GM10266 (cell line): ENCODE results near the gene HPN.

Source experiments
- DNase-seq: peaks from one replicate; pipeline ENCODE4 v3.0.0; 2012; ENCODE audit errors: extremely low spot score
- TF ChIP-seq, protein P1 (sequence below): IDR thresholded peaks from 2 replicates; pipeline ENCODE4 v1.5.1; 2012; ENCODE audit warnings: mild to moderate bottlenecking, low read depth; ENCODE audit not compliant: control insufficient read depth, insufficient read depth; ENCODE audit errors: missing control alignments

Gene HPN

DNA sequence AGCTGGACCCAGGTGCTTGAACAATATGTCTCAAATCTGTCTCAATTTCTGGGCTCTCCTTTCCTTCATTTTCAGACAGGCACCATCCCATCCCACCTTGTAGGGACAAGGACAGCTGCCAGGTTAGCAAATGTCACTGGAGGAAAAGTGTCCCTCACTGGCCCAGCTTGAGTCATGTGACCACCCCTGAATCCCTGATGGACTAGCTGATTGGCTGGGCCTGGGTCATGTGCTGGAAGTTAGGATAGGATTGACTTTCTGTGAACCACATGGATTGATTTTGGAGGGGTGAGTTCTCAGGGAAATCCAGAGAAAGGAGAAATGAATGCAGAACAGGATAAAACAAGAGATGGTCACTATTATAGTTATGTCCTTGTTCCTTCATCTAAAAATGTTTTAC, 45.9 kb downstream of the HPN start:
- DNase-seq = no peak
- TF ChIP-seq, protein P1, sequence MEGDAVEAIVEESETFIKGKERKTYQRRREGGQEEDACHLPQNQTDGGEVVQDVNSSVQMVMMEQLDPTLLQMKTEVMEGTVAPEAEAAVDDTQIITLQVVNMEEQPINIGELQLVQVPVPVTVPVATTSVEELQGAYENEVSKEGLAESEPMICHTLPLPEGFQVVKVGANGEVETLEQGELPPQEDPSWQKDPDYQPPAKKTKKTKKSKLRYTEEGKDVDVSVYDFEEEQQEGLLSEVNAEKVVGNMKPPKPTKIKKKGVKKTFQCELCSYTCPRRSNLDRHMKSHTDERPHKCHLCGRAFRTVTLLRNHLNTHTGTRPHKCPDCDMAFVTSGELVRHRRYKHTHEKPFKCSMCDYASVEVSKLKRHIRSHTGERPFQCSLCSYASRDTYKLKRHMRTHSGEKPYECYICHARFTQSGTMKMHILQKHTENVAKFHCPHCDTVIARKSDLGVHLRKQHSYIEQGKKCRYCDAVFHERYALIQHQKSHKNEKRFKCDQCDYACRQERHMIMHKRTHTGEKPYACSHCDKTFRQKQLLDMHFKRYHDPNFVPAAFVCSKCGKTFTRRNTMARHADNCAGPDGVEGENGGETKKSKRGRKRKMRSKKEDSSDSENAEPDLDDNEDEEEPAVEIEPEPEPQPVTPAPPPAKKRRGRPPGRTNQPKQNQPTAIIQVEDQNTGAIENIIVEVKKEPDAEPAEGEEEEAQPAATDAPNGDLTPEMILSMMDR = no peak

DNA sequence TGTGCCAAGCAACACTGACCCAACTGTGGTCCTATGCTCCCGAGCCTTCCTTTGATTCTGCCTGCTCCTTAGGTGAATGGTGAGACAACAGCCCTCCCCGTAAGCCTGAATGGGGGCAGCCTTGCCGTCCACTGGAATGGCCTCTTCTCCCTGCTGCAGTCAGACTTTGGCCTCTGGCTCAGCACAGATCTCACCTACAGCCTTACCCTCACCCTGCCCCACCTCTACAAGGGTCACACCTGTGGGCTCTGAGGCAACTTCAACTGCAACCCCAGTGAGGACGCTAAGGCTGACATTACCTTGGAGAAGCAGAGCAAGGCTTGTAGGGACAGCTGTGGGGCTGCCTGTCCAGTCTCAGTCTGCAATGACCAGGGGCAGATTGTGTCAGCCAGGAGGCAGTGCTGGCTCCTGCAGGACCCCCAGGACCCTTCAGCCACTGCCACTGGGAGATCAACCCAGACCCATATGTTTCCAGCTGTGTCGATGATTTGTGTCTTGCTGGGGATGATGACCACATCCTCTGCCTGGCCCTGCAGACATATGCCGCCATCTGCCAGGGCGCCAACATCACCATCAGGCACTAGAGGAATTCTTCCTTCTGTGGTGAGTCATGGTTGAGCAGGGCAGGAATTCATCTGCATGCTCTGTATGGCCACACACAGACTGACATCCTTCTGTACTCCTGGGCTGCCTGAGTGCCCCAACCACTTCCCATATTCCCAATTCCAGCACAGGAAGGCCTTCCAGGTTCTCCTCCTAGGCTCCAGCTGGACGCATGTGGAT, 46.8 kb downstream of the HPN start:
- TF ChIP-seq, protein P1 = no peak
- DNase-seq = no peak

DNA sequence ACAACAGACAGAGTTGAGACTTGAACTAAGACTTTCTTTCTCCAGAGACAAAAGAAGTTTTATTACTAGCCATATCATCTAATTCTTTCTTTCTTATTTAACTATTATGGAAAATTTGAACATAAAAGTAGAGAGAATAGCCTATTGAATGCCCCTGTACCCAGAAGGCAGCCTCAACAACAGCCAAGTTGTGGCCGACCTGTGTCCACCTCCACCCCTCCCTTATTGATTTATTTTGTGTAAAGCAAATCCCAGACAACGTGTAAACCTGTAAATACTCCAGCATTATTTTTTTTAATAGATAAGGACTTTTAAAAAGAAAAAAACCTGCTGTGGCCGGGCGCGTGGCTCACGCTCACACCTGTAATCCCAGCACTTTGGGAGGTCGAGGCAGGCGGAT, 48.0 kb downstream of the HPN start:
- DNase-seq = no peak
- TF ChIP-seq, protein P1 = no peak

DNA sequence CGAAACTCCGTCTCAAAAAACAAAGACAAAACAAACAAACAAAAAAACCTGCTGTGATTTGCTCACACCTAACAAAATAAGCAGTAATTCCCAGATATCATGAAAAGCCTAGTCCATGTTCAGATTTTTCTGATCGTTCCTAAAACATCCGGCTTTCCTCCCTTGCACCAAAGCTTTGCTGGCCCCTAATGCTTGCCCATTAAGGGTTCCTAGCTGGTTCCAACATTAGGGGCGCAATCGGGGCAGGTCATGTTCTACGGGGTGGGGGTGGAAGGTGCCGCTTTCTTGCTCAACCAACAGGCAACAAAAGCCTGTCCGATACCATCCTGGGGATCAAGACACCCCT, 48.6 kb downstream of the HPN start:
- DNase-seq = no peak
- TF ChIP-seq, protein P1 = peak; percentile 2

DNA sequence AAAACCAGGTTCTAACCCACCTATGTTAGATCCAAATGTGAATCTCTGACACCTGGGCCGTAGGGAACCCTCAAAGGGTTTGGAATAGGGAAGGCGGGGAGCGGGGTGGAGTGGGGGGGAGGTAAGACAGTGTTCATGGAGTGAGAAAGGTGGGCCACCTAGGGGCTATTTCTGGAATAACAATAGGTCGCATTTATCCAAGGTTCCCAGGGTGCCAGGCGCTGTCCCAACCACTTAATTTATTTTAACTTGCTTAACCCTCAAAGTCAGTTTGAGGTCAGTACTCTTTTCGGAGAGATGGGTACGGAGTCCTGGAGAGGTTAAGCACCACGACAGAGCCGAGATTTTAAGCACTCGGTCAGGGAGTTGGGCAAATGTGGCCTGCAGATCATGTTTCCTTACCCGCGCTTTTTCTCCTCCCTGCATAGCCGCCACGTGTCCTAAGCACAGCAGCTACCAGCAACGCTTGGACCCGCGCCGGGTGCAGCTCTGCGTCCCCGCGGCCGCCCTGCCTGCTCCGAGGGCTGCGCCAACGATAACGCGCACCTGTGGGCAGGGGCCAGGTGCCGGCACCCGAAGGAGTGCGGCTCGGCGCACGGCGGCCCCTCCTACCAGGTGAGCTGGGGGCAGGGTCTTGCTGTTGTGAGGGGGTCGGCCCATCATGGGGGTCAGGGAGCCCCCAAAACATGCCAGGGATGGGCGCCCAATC, 49.1 kb downstream of the HPN start:
- TF ChIP-seq, protein P1 = peak; percentile 55

DNA sequence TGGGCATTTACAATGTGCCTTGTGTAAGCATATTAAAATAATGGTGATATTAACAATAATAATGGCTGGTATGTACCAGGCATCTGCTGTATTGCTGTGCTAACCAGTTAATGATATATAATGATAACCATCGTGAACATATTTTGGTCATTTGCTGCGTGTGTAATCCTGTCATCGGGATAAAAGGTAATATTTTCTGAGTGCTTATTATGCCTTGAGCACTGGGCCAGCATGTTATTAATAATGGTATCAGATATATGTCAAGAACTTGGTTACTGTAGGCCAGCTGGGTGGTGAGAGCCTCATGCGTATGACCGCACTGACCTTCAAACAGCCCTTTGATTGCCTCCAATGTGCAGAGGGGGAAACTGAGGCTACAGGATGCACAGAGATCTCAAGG, 51.9 kb downstream of the HPN start:
- TF ChIP-seq, protein P1 = no peak

More for the DNA sequence above, 49.1 kb downstream of the HPN start:
- peak; percentile 83 for DNase-seq

DNA sequence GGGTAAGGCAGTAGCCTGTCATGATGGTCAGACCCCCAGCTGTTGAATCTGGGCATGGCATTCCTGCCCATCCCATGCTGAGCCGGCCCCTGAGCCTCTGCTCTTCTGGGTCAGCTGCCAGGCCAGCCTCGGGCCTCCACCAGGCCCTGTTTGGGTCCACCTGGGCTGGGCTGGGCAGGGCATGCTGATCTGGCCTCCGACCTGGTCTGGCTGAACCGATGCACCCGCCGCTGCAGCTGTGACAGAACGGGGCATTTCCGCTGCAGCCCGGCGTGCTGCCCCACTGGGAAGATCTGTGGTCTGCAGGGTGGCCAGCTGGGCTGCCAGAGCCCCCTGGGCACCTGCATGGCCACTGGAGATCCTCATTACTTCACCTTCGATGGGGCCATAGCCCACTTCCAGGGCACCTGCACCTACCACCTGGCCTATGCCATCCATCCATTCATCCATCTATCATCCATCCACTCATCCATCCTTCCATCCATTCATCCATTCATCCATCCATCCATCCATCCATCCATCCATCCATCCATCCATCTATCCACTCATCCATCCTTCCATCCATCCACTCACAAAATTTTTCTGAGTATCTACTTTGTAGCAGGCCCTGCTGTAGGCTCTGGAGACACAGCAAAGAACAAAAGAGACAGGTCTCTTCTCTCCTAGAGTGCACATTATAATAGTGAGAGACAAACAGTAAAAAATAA, 52.6 kb downstream of the HPN start:
- TF ChIP-seq, protein P1 = no peak
- DNase-seq = no peak

More for the DNA sequence above, 51.9 kb downstream of the HPN start:
- no peak for DNase-seq
